ENCODE results near the gene PCDHGC5.

Gene PCDHGC5

DNA sequence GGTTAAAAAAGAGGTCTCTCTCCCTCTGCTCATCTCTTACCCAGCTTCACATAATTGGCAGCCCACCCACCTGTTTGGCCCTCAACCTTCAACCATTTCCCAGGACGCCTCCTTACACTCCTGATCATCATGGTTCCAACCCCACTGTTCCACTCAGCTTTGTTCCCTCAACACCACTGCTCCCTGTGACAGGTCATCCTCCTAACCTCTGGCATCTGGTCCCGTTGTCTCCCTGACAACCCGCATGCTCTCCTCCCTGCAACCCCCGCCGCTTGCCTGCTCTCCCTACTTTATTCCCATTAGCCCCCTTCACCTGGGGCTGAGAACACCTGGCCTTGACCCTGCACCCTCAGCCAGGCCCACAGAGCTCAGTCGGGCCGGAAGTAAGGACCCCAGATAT lies 12.9 kb downstream of the PCDHGC5 start:
- H3K4me3 ChIP-seq (ENCODE audit: low read length), result no peak overlapping the region
- TF ChIP-seq CTCF (conservative IDR thresholded peaks at IDR 0.05; ENCODE audit: low read depth, low read length), result no peak
- DNase-seq (ENCODE audit: low read depth), result no peak

DNA sequence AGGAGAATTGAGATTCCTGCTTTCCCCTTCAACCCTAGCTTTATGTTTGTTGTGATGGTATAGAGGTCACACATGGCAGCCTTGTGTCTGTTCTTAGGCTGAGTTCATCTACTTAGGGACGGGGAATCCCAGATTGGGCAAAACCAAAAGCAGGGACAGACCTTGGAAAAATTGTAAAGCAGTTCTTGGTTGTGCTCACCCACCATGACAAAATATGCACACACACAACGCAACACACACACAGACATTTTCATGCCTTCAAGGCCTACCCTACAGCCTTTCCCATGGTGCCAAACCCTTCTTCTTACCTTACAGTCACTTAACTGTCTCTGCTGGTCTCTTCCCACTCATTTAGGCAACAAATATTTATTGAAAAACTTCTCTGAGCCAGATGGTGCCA lies 14.8 kb downstream of the PCDHGC5 start:
- no peak overlapping the region for H3K4me3 ChIP-seq (ENCODE audit: low read length)
- DNase-seq (ENCODE audit: low read depth), result no peak
- TF ChIP-seq CTCF (conservative IDR thresholded peaks at IDR 0.05; ENCODE audit: low read depth, low read length), result no peak

- no peak overlapping the region for H3K4me3 ChIP-seq (ENCODE audit: low read length)
- no peak for DNase-seq (ENCODE audit: low read depth)
- TF ChIP-seq CTCF (conservative IDR thresholded peaks at IDR 0.05; ENCODE audit: low read depth, low read length), result no peak
Measured at GRCh38 chr5:141504216-141504615, 15.3 kb downstream of the PCDHGC5 start.

DNA sequence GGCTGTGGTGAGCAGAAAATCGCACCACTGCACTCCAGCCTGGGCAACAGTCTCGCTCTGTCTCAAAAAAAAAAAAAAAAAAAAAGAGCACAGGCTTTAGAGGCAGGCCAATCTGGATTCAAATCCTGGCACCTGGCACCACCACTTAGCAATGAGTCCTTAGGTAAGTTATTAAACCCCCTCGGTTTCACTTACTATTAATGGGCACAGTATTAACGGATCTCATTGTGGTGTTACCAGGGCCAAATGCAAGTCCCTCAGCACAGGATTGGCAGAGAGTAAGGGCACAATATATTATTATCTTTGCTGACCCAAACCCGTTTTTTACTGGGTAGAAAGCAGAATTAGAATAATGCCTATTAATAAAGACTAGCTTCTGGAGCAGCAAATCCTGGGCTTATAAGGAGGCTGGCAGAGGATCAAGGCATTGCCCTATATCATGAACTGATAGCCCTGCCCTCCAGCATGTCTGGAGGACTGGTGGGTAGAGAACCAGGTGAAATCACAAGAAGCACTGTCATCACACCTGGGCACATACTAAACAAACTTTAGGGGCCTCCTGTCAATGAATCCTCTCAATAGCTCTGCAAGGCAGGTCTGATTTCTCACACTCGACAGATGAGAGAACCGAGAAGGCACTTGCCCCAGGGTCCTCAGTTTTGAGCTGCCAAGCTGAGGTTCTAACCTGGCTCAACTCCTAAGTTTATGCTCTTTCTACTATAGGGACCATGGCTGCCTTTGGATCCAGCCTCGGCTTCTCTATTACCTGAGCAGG lies 17.7 kb downstream of the PCDHGC5 start:
- no peak for DNase-seq (ENCODE audit: low read depth)
- no peak overlapping the region for H3K4me3 ChIP-seq (ENCODE audit: low read length)
- no peak for TF ChIP-seq CTCF (conservative IDR thresholded peaks at IDR 0.05; ENCODE audit: low read depth, low read length)

DNA sequence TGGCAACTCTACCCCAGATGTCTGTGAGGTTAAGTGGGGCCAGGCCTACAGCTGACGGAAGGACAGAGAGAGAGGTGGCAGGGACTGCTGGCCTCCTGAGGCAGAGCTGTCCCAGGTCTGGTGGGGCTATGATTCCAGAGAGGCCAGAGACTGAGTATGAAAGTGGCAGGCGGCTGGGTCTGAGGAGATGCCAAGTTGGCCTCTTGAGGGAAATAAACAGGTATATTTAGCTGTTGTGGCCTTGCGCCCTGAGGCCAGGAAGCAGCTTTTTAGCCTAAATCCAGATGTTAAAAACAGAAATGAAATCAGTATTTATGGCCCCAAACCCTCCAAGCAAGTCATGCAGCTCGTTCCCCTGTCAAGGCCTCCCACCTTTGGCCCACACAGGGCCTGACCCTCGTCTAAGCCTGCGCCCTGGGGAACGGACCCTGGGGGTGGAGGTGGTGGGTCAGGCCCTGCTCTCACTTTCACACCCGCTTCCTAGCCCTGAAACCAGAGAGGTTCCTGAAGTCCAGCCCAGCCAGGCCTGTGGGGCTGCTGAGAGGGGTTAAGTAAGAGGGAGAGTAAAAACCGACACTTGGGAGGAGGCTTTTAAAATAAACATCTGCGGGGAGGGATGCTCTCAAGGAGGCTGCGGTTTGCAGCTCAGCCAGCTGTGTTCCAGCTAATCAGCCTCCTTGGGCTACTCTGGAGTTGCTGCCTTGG lies 18.7 kb downstream of the PCDHGC5 start:
- TF ChIP-seq CTCF (conservative IDR thresholded peaks at IDR 0.05; ENCODE audit: low read depth, low read length), result no peak
- no peak overlapping the region for H3K4me3 ChIP-seq (ENCODE audit: low read length)
- no peak for DNase-seq (ENCODE audit: low read depth)

GRCh38 chr5:141508440-141508797 lies 19.5 kb downstream of the PCDHGC5 start:
- H3K4me3 ChIP-seq (ENCODE audit: low read length), result no peak overlapping the region
- no peak for DNase-seq (ENCODE audit: low read depth)
- TF ChIP-seq CTCF (conservative IDR thresholded peaks at IDR 0.05; ENCODE audit: low read depth, low read length), result no peak

Measured in retinal pigment epithelial cell (primary cell).